Measurements from ENCODE around the gene OLIG1. TPM values are rescaled to one million over a fixed set of nuclear protein-coding genes. Genes with fewer than 3 reads are reported as not detected.

OLIG1 gene, protein sequence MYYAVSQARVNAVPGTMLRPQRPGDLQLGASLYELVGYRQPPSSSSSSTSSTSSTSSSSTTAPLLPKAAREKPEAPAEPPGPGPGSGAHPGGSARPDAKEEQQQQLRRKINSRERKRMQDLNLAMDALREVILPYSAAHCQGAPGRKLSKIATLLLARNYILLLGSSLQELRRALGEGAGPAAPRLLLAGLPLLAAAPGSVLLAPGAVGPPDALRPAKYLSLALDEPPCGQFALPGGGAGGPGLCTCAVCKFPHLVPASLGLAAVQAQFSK
- polyA plus RNA-seq (2011; rRNA removed): not detected in 2 replicates
- polyA minus RNA-seq (2011; rRNA and poly(A)+ RNA removed): not detected in 2 replicates

DNA sequence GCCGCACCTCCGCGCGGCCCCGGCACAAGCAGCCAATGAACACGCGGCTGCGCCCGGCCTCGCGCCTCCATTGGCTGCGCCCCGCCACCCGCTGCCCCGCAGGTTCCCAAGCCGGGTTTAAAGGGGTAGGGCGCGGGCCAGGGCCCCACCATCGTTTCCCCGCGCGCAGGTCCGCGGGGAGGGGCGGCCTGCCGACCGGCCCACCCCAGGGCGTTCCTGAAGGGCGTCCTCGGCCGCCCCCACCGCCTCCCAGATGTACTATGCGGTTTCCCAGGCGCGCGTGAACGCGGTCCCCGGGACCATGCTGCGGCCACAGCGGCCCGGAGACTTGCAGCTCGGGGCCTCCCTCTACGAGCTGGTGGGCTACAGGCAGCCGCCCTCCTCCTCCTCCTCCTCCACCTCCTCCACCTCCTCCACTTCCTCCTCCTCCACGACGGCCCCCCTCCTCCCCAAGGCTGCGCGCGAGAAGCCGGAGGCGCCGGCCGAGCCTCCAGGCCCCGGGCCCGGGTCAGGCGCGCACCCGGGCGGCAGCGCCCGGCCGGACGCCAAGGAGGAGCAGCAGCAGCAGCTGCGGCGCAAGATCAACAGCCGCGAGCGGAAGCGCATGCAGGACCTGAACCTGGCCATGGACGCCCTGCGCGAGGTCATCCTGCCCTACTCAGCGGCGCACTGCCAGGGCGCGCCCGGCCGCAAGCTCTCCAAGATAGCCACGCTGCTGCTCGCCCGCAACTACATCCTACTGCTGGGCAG, at the start of gene OLIG1:
Gene OLIG1, plus strand, starts transcription at position 148 of the 750 bp plus-strand sequence. Its CDS starts 106 bp downstream, at position 254.
- no peak for DNase-seq (ENCODE audit: low read depth)
- POLR2A ChIA-PET: no interaction called here
- TF ChIP-seq, protein P1, sequence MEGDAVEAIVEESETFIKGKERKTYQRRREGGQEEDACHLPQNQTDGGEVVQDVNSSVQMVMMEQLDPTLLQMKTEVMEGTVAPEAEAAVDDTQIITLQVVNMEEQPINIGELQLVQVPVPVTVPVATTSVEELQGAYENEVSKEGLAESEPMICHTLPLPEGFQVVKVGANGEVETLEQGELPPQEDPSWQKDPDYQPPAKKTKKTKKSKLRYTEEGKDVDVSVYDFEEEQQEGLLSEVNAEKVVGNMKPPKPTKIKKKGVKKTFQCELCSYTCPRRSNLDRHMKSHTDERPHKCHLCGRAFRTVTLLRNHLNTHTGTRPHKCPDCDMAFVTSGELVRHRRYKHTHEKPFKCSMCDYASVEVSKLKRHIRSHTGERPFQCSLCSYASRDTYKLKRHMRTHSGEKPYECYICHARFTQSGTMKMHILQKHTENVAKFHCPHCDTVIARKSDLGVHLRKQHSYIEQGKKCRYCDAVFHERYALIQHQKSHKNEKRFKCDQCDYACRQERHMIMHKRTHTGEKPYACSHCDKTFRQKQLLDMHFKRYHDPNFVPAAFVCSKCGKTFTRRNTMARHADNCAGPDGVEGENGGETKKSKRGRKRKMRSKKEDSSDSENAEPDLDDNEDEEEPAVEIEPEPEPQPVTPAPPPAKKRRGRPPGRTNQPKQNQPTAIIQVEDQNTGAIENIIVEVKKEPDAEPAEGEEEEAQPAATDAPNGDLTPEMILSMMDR (IDR thresholded peaks at IDR 0.05; ENCODE audit: insufficient read depth, low read depth, low read length): no peak
- Histone ChIP-seq H3K36me3 (ENCODE audit: control insufficient read depth, insufficient read depth, low read length) (no peaks in the 10 kb centered on the region), H3K27me3 (ENCODE audit: control insufficient read depth, insufficient read depth, low read length) (peaks cover 52% of the 10 kb centered on the region), H3K4me3 (ENCODE audit: low read depth, low read length) (no peak within 1 kb of the TSS)
- CTCF ChIA-PET: no interaction called here

DNA sequence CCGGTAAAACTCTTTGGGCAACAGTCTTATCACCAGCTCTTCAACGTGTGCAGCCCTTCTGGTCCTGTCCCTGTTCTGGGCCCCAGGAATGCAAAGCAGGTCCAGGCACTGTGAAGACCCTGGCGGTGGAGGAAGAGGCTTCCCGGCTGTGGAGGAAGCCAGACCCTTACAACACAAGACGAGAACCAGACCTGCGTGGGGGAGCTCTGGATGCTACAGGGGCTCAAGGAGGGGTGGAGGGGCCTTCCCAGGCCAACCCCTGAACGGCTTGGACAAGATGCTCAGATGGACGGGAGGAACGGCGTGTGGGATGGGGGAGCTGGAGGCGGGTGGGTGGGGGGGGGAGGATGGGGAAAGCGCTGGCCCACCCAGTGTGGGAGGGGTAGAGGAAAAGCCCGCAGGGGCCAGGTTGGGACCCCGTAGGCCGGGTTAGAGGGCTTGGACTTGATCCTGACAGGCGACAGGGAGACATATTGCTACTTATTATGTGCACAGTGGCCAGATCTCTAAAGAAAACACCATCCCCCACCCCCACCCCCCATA, 49.3 kb upstream of the OLIG1 start:
- no peaks in the 10 kb centered on the region for H3K36me3 ChIP-seq (ENCODE audit: control insufficient read depth, insufficient read depth, low read length)
- CTCF ChIA-PET: no interaction called here
- H3K4me3 ChIP-seq (ENCODE audit: low read depth, low read length): no peak overlapping the region
- TF ChIP-seq, protein P1 (IDR thresholded peaks at IDR 0.05; ENCODE audit: insufficient read depth, low read depth, low read length): no peak
- DNase-seq (ENCODE audit: low read depth): no peak
- H3K27me3 ChIP-seq (ENCODE audit: control insufficient read depth, insufficient read depth, low read length): peaks cover 67% of the 10 kb centered on the region
- POLR2A ChIA-PET: no interaction called here

DNA sequence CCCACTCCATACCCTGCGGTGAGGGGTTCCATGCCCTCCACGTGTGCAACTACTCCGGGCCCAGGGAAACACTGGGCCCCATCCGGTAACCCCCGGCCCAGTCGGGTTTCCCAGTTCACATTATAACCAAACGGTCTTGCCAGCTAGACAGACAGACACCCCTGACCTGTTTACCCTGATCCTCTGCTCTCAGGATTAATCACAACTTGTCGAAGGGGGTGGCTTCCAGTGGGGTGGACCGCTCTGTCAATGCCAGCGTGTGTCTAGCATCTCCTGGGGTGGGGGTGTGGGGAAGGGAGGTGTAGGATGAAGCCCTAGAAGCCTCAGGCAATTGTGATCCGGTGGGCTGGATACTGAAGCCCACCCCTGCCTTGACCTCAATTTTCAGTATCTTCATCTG, 48.8 kb upstream of the OLIG1 start:
- ChIA-PET POLR2A (no interaction called here), CTCF (interaction anchor here (0.6 kb wide), 1 partner anchor 738 kb away, joined by 3 read pairs; no protein-coding TSS in a partner anchor)
- Histone ChIP-seq H3K36me3 (ENCODE audit: control insufficient read depth, insufficient read depth, low read length) (no peaks in the 10 kb centered on the region), H3K4me3 (ENCODE audit: low read depth, low read length) (no peak overlapping the region), H3K27me3 (ENCODE audit: control insufficient read depth, insufficient read depth, low read length) (peaks cover 71% of the 10 kb centered on the region)
- DNase-seq (ENCODE audit: low read depth): no peak
- TF ChIP-seq, protein P1 (IDR thresholded peaks at IDR 0.05; ENCODE audit: insufficient read depth, low read depth, low read length): no peak

DNA sequence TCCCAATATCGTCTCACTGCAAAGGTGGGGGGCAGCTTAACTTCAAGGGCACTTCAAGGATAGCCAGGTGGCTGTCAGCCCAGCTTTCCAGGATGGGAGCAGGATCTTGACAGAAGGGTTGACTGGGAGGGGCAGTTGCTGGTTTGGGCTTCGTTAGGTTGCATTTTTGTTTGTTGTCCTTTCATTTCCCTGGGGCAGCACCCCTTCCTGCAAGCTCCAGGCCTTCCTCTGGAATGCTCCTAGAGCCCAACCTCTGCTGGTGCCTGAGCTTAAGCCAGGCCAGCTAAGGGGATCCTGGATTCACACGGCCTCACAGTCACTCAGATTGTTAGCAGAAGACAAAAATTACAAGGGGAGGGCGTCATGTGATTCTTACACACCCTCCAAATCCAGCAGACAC, 48.3 kb upstream of the OLIG1 start:
- DNase-seq (ENCODE audit: low read depth): no peak
- TF ChIP-seq, protein P1 (IDR thresholded peaks at IDR 0.05; ENCODE audit: insufficient read depth, low read depth, low read length): no peak
- CTCF ChIA-PET: interaction anchor here (0.6 kb wide), 1 partner anchor 737 kb away, joined by 3 read pairs; no protein-coding TSS in a partner anchor

DNA sequence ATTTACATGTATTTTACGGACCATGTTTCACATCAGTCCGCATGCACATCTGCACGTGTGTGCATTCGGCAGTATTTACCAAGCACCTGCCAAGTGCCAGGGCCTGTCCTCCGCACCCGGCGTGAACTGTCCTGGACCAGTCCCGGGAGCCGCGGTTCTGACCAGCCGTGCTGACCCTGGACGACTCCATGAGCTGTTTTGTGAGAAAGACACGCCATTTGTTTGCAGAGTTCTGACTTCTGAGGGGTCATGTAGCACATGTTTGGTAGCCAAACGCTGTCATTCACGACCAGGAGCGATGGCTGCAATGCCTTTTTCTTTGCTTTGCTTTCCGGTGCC, 47.5 kb upstream of the OLIG1 start:
- ChIA-PET POLR2A (no interaction called here), CTCF (no interaction called here)
- Histone ChIP-seq H3K36me3 (ENCODE audit: control insufficient read depth, insufficient read depth, low read length) (no peaks in the 10 kb centered on the region), H3K27me3 (ENCODE audit: control insufficient read depth, insufficient read depth, low read length) (peaks cover 77% of the 10 kb centered on the region), H3K4me3 (ENCODE audit: low read depth, low read length) (no peak overlapping the region)
- DNase-seq (ENCODE audit: low read depth): no peak
- TF ChIP-seq, protein P1 (IDR thresholded peaks at IDR 0.05; ENCODE audit: insufficient read depth, low read depth, low read length): no peak

More for the DNA sequence above, 48.3 kb upstream of the OLIG1 start:
- POLR2A ChIA-PET: no interaction called here
- peaks cover 76% of the 10 kb centered on the region for H3K27me3 ChIP-seq (ENCODE audit: control insufficient read depth, insufficient read depth, low read length)
- H3K36me3 ChIP-seq (ENCODE audit: control insufficient read depth, insufficient read depth, low read length): no peaks in the 10 kb centered on the region
- H3K4me3 ChIP-seq (ENCODE audit: low read depth, low read length): no peak overlapping the region
